Bronchial epithelial cell (primary cell): ENCODE results near the gene STAC2. TPM values are rescaled to one million over a fixed set of nuclear protein-coding genes. Genes with fewer than 3 reads are reported as not detected.

Experiments used
- DNase-seq: peaks from one replicate; pipeline ENCODE4 v3.0.0-alpha.2; 2010; ENCODE audit warnings: low read depth
- FAIRE-seq: peaks from 2 replicates; lab custom pipeline; 2011; peaks lifted over from hg19 to GRCh38; lab: Jason Lieb, UNC
- H3K27me3 ChIP-seq: 2 replicates; pipeline ENCODE4 v1.5.1; 2011; ENCODE audit warnings: low read length; ENCODE audit not compliant: control insufficient read depth, insufficient read depth
- H3K36me3 ChIP-seq: 2 replicates; pipeline ENCODE4 v1.5.1; 2011; ENCODE audit warnings: low read length; ENCODE audit not compliant: control insufficient read depth, insufficient read depth
- H3K4me3 ChIP-seq: 2 replicates; pipeline ENCODE4 v1.5.1; 2011; ENCODE audit warnings: mild to moderate bottlenecking, low read depth, low read length, control low read depth
- CTCF ChIP-seq: IDR thresholded peaks from 2 replicates; pipeline ENCODE4 v1.5.1; 2011; ENCODE audit warnings: mild to moderate bottlenecking, moderate library complexity, low read length, control low read depth, inconsistent platforms; ENCODE audit not compliant: insufficient read depth, severe bottlenecking
- total RNA-seq: library from RNA; depleted of rRNA; stranded (reverse); fragments of >200 nt; gene quantifications from 2 replicates; pipeline ENCODE4 v1.2.1, GENCODE V29; 2014

The STAC2 gene
- total RNA-seq, 1 donor from 2014 or later, result not detected

GRCh38 chr17:39165841-39166349 lies 59.9 kb downstream of the STAC2 start, which contains the start of gene ARL5C:
ARL5C (minus strand) TSS chr17:39166161; CDS start chr17:39165760, 401 bp downstream.
- no peak for TF ChIP-seq CTCF
- Histone ChIP-seq H3K27me3 (peaks cover 5% of the 10 kb centered on the region), H3K36me3 (no peaks in the 10 kb centered on the region), H3K4me3 (peak within 1 kb of the TSS; percentile 22)
- DNase-seq (no peak), FAIRE-seq (no peak)

- no peak for TF ChIP-seq CTCF
- peak overlapping the region; percentile 22 for H3K4me3 ChIP-seq
- no peak for FAIRE-seq
- peaks cover 5% of the 10 kb centered on the region for H3K27me3 ChIP-seq
- H3K36me3 ChIP-seq, result no peaks in the 10 kb centered on the region
- DNase-seq, result no peak
Observed at GRCh38 chr17:39165178-39165840, 60.4 kb downstream of the STAC2 start.

GRCh38 chr17:39164675-39165143 lies 61.0 kb downstream of the STAC2 start:
- DNase-seq, result peak; percentile 69
- H3K4me3 ChIP-seq, result peak overlapping the region; percentile 22
- peak; percentile 97 for TF ChIP-seq CTCF
- no peak for FAIRE-seq
- no peaks in the 10 kb centered on the region for H3K36me3 ChIP-seq
- H3K27me3 ChIP-seq, result peaks cover 5% of the 10 kb centered on the region

GRCh38 chr17:39161962-39162361 lies 63.8 kb downstream of the STAC2 start:
- Histone ChIP-seq H3K36me3 (no peaks in the 10 kb centered on the region), H3K4me3 (no peak overlapping the region), H3K27me3 (peaks cover 5% of the 10 kb centered on the region)
- FAIRE-seq (no peak), DNase-seq (no peak)
- TF ChIP-seq CTCF, result no peak

Other genes starting within 250 kb of the STAC2 start
- gene PLXDC1, start 74.3 kb downstream of the STAC2 start, total RNA-seq, result under 0.01 TPM in 2 replicates
- not detected in 2 replicates for gene ARL5C, start 59.8 kb downstream of the STAC2 start, total RNA-seq
- 4.7 and 4.9 TPM in 2 replicates for gene CACNB1, start 28.3 kb downstream of the STAC2 start, total RNA-seq
- 2,288 and 3,067 TPM in 2 replicates for gene RPL19, start 25.7 kb downstream of the STAC2 start, total RNA-seq
- 9.0 and 9.3 TPM in 2 replicates for gene FBXL20, start 175.7 kb upstream of the STAC2 start, total RNA-seq
- gene MED1, start 225.3 kb upstream of the STAC2 start, total RNA-seq, result 21.6 and 25.0 TPM in 2 replicates
- gene CDK12, start 235.5 kb upstream of the STAC2 start, total RNA-seq, result 19.7 and 24.3 TPM in 2 replicates